SH-SY5Y (cell line): ENCODE measurements around the gene BCR.

Experiments
- GATA2 ChIP-seq: IDR thresholded peaks from 2 replicates; pipeline ENCODE4 v1.6.1; 2011; ENCODE audit warnings: mild to moderate bottlenecking, low read depth, low read length
- GATA3 ChIP-seq: IDR thresholded peaks from 2 replicates; pipeline ENCODE4 v1.6.1; 2011; ENCODE audit warnings: low read depth, mild to moderate bottlenecking, low read length, moderate library complexity

BCR gene

DNA sequence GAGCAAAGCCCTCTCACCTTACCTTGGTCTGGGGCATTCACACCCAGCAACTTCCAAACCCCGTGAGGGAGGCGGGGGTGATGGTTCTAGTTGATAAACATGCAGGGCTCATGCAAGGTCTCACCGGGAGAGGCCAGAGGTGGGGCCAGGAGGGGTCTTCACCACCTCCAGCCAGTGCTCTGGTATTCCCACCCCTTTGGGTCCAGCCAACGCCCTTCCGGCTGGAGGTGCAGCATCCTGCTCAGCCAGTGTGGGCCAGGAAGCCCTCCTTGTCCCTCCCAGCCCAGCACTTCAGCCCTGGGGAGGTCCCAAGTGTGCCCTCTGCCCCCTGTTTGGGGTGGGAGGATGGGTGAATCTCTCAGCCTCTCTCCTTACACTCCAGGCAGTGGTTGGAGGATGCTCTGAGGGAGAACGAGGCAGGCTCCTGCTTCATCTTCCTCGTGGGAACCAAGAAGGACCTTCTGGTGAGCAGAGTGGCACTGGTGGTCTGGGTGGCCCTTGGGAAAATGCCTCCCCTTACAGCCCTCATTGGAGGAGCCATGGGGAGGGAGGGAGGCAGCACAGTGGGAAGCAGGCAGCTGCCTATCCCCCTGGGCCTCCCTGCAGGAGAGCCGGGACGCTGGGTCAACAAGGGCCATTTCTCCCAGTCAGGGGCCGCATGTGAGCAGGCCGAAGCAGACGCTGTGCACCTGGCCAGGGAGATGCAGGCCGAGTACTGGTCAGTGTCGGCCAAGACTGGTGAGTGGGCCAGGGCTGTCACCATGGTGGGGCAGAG lies 21.6 kb upstream of the BCR start:
- TF ChIP-seq GATA2 (no peak), GATA3 (no peak)

GRCh38 chr22:23159291-23159630 lies 21.0 kb upstream of the BCR start:
- no peak for TF ChIP-seq GATA3
- no peak for TF ChIP-seq GATA2

- TF ChIP-seq GATA3 (no peak), GATA2 (no peak)
Observed at GRCh38 chr22:23161029-23161428, 19.3 kb upstream of the BCR start.

DNA sequence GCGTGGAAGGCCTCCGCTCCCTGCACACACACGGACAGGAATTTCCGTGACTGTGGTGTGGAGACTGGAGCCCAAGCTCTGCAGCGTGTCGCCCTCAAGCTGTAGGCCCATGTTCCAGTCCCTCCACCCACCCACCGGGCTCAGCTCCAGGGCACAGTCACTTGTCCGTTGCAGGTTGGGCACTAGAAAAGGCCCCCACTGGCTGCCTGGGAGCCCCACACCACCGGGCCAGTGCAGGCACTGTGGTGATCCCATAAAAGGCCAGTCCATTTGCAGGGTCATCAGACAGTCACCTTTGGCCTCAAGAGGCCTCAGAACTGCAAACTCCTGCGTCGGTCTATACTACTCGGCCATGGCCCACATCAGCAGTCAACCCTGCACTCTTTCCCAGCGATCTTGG lies 18.7 kb upstream of the BCR start:
- TF ChIP-seq GATA2 (no peak), GATA3 (no peak)

GRCh38 chr22:23163665-23164064 lies 16.6 kb upstream of the BCR start:
- TF ChIP-seq GATA2 (no peak), GATA3 (no peak)

- TF ChIP-seq GATA2, result no peak
- no peak for TF ChIP-seq GATA3
Observed at GRCh38 chr22:23164091-23164490, 16.2 kb upstream of the BCR start.

- TF ChIP-seq GATA2 (no peak), GATA3 (no peak)
Observed at GRCh38 chr22:23166042-23166831, 14.1 kb upstream of the BCR start.

DNA sequence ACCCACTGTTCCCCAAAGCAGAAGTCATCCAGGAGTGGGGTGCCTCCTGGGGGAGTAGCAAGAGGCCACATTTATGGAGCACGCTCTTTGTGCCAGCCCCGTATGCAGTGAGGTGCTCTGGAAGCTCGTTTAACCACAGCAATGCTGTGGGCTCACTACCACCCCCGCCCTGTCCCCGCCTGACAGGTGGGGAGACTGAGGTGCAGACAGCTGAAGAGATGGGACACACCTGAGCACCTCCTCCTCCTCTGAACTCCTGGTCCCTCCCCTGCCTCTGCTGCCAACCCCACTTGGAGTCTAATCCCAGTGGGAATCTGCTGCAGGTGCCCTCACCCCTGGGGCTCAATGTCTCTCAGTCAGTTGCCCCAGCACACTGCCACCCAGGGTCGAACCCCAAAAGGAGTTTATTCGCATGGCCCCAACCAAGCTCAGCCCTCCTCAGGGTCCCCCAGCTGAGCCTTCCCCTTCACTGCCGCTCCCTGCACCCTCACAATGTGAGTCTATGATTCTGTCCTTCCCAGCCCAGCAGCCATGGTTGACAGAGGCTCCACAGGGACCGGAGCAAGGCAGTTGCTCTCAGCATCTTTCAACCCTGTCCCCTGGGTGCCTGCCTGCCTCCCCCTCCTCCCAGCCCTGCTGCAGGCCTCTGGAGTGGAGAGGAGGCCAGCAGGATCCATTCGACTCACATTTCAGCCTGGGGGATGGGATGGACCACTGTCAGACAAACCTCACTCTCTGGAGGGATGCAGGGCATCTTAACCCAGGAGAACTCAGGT lies 13.3 kb upstream of the BCR start:
- no peak for TF ChIP-seq GATA2
- no peak for TF ChIP-seq GATA3

GRCh38 chr22:23168391-23169042 lies 11.8 kb upstream of the BCR start:
- TF ChIP-seq GATA3, result no peak
- no peak for TF ChIP-seq GATA2

- TF ChIP-seq GATA3 (no peak), GATA2 (no peak)
Observed at GRCh38 chr22:23169043-23169406, 11.3 kb upstream of the BCR start.

- TF ChIP-seq GATA2, result no peak
Observed at GRCh38 chr22:23175817-23176644, 4.3 kb upstream of the BCR start.

DNA sequence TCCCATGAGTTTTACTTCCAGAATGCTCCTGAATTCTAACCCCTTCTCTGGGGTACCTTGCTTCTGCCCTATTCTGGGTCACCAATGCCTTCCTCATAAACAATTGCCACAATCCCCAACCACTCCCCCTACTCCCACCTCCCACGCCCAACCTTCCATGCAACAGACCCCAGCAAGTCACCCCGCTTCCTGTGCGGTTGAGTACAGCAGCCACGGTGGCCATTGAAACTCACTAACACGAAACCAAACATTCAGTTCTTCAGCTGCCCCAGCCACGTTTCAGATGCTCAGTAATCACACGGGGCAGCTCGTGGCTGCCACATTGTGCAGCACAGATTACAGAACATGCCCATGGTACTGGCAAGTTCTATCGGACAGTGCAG lies 3.7 kb upstream of the BCR start:
- no peak for TF ChIP-seq GATA2
- no peak for TF ChIP-seq GATA3

DNA sequence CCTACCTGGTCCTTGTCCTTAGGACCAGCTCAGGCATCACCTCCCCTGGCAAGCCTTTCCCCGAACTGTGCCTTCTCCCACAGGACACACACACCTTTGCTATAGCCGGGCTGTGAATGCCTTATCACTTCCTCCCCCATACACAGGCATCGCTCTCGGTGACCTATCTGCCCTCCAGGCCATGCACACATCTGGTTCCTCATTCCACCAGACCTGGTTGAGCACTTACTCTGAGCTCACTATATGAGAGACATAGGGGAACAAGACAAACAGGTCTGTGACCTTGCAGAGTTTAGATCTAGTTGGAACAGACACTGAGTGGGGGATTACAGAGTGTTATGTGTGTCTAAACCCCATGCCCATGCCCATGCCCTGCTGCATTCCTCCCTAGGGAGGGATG lies 3.1 kb upstream of the BCR start:
- TF ChIP-seq GATA3 (no peak), GATA2 (no peak)
